ENCODE results near the gene UNC45B.

GRCh38 chr17:35164716-35165115 is 17.1 kb downstream of the UNC45B start:
- no peak for TF ChIP-seq POLR2A (IDR thresholded peaks at IDR 0.05)
- TF ChIP-seq CTCF (IDR thresholded peaks at IDR 0.05), result no peak

All from Peyer's patch (tissue), 4 donors.